Stomach (tissue), 4 donors: Measurements from ENCODE around the gene MED31.

Experiments used
- POLR2A ChIP-seq, 4 donors: fragments of 450-650 bp; IDR thresholded peaks; one replicate each; pipeline ENCODE4 v1.6.1; 2016; ENCODE audit warnings: antibody characterized with exemption in 4 of 4, control low read depth in 2 of 4, mild to moderate bottlenecking in 1 of 4, moderate library complexity in 1 of 4
- POLR2AphosphoS5 ChIP-seq, 3 donors: sonication (generic); formaldehyde crosslinking; IDR thresholded peaks; one replicate each; pipeline ENCODE4 v1.6.1; 2016; ENCODE audit warnings: antibody characterized with exemption in 3 of 3

GRCh38 chr17:6684460-6684783, 33.0 kb upstream of the MED31 start:
- no peak for TF ChIP-seq POLR2A (IDR thresholded peaks at IDR 0.05)
- no peak for TF ChIP-seq POLR2AphosphoS5 (IDR thresholded peaks at IDR 0.05)
